ENCODE measurements around the gene UNC45A.
"Not testable (repeated sequence)": the region's sequence is repeated elsewhere in the genome, so short reads cannot be mapped to it uniquely, and the experiment has no call there.

Gene UNC45A

GRCh38 chr15:90918034-90918788, 16.9 kb upstream of the UNC45A start:
- no peak for DNase-seq (ENCODE audit: low read depth in 4 of 4, low spot score in 1 of 4)

- DNase-seq (ENCODE audit: low read depth in 4 of 4, low spot score in 1 of 4) = no peak
These were observed 16.2 kb upstream of the UNC45A start for GRCh38 chr15:90918835-90919234.

GRCh38 chr15:90921887-90922286, 13.2 kb upstream of the UNC45A start:
- no peak for DNase-seq (ENCODE audit: low read depth in 4 of 4, low spot score in 1 of 4)

GRCh38 chr15:90922712-90923322, 12.3 kb upstream of the UNC45A start:
- DNase-seq (ENCODE audit: low read depth in 4 of 4, low spot score in 1 of 4) = not testable (repeated sequence)

GRCh38 chr15:90924375-90924774, 10.7 kb upstream of the UNC45A start:
- no peak for DNase-seq (ENCODE audit: low read depth in 4 of 4, low spot score in 1 of 4)

- DNase-seq (ENCODE audit: low read depth in 4 of 4, low spot score in 1 of 4) = not testable (repeated sequence)
These were observed 8.3 kb upstream of the UNC45A start for GRCh38 chr15:90926766-90927165.

GRCh38 chr15:90928106-90928505, 7.0 kb upstream of the UNC45A start:
- DNase-seq (ENCODE audit: low read depth in 4 of 4, low spot score in 1 of 4) = not testable (repeated sequence)

GRCh38 chr15:90929246-90930019, 5.7 kb upstream of the UNC45A start:
- DNase-seq (ENCODE audit: low read depth in 4 of 4, low spot score in 1 of 4) = no peak

GRCh38 chr15:90930861-90931574, 4.1 kb upstream of the UNC45A start:
- DNase-seq (ENCODE audit: low read depth in 4 of 4, low spot score in 1 of 4) = no peak

GRCh38 chr15:90931575-90931827, 3.6 kb upstream of the UNC45A start:
- no peak for DNase-seq (ENCODE audit: low read depth in 4 of 4, low spot score in 1 of 4)

- peak; percentile 86 to 94 (median 86) for DNase-seq (ENCODE audit: low read depth in 4 of 4, low spot score in 1 of 4)
These were observed 3.0 kb upstream of the UNC45A start, which contains the start of gene HDDC3 for GRCh38 chr15:90931828-90932659. HDDC3 (minus strand) TSS chr15:90932549; CDS start chr15:90932540, 9 bp downstream.

- DNase-seq (ENCODE audit: low read depth in 4 of 4, low spot score in 1 of 4) = no peak
These were observed 2.5 kb upstream of the UNC45A start for GRCh38 chr15:90932660-90932991.

GRCh38 chr15:90933301-90933700, 1.8 kb upstream of the UNC45A start:
- no peak for DNase-seq (ENCODE audit: low read depth in 4 of 4, low spot score in 1 of 4)

GRCh38 chr15:90934256-90934948, 683 bp upstream of the UNC45A start:
- DNase-seq (ENCODE audit: low read depth in 4 of 4, low spot score in 1 of 4) = peak; percentile 62 to 88 (median 67)

GRCh38 chr15:90936823-90937222, 1.7 kb downstream of the UNC45A start:
- DNase-seq (ENCODE audit: low read depth in 4 of 4, low spot score in 1 of 4) = no peak

- DNase-seq (ENCODE audit: low read depth in 4 of 4, low spot score in 1 of 4) = no peak
These were observed 3.2 kb downstream of the UNC45A start for GRCh38 chr15:90938261-90938660.

- no peak for DNase-seq (ENCODE audit: low read depth in 4 of 4, low spot score in 1 of 4)
These were observed 4.7 kb downstream of the UNC45A start for GRCh38 chr15:90939756-90940155.

- no peak for DNase-seq (ENCODE audit: low read depth in 4 of 4, low spot score in 1 of 4)
These were observed 6.0 kb downstream of the UNC45A start for GRCh38 chr15:90941038-90941437.

- DNase-seq (ENCODE audit: low read depth in 4 of 4, low spot score in 1 of 4) = no peak
These were observed 7.5 kb downstream of the UNC45A start for GRCh38 chr15:90942354-90943120.

Data from stimulated activated CD4-positive, alpha-beta T cell treated with anti-CD3 and anti-CD28 coated beads, Interleukin-1b, Interleukin-23, amount 100 ng/mL, for 24 hours (primary cell).